Gastroesophageal sphincter (tissue), 3 donors: ENCODE data around the gene SSH2.

Experiments
- POLR2A ChIP-seq, 2 donors: fragments of 450-650 bp; IDR thresholded peaks; one replicate each; pipeline ENCODE4 v1.6.1; 2017; ENCODE audit warnings: antibody characterized with exemption in 2 of 2, mild to moderate bottlenecking in 2 of 2, moderate library complexity in 1 of 2
- TF ChIP-seq, protein P1 (sequence below), 4 experiments: fragments of 200-600 bp in 2 of 4; fragments of 450-650 bp in 2 of 4; sonication (generic) in 1 of 4; IDR thresholded peaks; one replicate each; pipeline ENCODE4 v1.5.1; 2017 to 2019; ENCODE audit warnings: antibody characterized with exemption in 4 of 4, mild to moderate bottlenecking in 2 of 4, moderate library complexity in 2 of 4

DNA sequence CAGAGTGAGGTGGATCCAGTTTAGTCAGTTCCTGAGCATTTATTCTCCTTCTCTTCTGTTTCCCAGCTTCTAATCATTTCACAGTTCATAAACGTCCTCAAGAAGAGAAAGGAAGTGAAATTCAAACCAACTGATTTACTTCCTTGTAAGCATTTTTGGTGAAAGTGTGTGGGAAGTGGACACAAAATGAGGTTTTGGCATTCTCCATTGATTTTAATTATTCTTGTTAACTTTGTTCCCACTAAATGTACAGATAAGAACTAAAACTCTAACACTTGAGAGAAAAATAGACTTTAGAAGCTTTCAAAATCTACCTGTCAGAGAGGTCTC is 264.6 kb downstream of the SSH2 start:
- TF ChIP-seq, protein P1, sequence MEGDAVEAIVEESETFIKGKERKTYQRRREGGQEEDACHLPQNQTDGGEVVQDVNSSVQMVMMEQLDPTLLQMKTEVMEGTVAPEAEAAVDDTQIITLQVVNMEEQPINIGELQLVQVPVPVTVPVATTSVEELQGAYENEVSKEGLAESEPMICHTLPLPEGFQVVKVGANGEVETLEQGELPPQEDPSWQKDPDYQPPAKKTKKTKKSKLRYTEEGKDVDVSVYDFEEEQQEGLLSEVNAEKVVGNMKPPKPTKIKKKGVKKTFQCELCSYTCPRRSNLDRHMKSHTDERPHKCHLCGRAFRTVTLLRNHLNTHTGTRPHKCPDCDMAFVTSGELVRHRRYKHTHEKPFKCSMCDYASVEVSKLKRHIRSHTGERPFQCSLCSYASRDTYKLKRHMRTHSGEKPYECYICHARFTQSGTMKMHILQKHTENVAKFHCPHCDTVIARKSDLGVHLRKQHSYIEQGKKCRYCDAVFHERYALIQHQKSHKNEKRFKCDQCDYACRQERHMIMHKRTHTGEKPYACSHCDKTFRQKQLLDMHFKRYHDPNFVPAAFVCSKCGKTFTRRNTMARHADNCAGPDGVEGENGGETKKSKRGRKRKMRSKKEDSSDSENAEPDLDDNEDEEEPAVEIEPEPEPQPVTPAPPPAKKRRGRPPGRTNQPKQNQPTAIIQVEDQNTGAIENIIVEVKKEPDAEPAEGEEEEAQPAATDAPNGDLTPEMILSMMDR (IDR thresholded peaks at IDR 0.05), result no peak
- no peak for TF ChIP-seq POLR2A (IDR thresholded peaks at IDR 0.05)
